BE2C (cell line): Measurements from ENCODE around the gene ENTPD2.
"Not testable (repeated sequence)": the region's sequence is repeated elsewhere in the genome, so short reads cannot be mapped to it uniquely, and the experiment has no call there.

Experiments
- DNase-seq: peaks from one replicate; pipeline ENCODE4 v3.0.0-alpha.2; 2020
- H3K27me3 ChIP-seq: fragments of 250-450 bp; sonication (Bioruptor Pico); 2 replicates; pipeline ENCODE4 v1.5.1; 2020; ENCODE audit warnings: mild to moderate bottlenecking
- H3K36me3 ChIP-seq: fragments of 250-450 bp; sonication (Bioruptor Pico); 2 replicates; pipeline ENCODE4 v1.5.1; 2020; ENCODE audit warnings: mild to moderate bottlenecking
- H3K4me1 ChIP-seq: fragments of 250-450 bp; sonication (Bioruptor Pico); 2 replicates; pipeline ENCODE4 v1.5.1; 2020
- H3K4me3 ChIP-seq: 2 replicates; pipeline ENCODE4 v1.5.1; 2011; ENCODE audit warnings: low read depth, low read length
- H3K9me3 ChIP-seq: fragments of 250-450 bp; sonication (Bioruptor Pico); 2 replicates; pipeline ENCODE4 v1.5.1; 2020
- CTCF ChIP-seq: IDR thresholded peaks from 2 replicates; pipeline ENCODE4 v1.5.1; 2012; ENCODE audit warnings: mild to moderate bottlenecking, low read depth, low read length

Gene ENTPD2

GRCh38 chr9:137037483-137037882 lies 16.4 kb downstream of the ENTPD2 start:
- no peak for DNase-seq
- Histone ChIP-seq H3K27me3 (no peaks in the 10 kb centered on the region), H3K4me1 (peaks cover 6% of the 10 kb centered on the region), H3K36me3 (peaks cover 25% of the 10 kb centered on the region), H3K4me3 (no peak overlapping the region), H3K9me3 (no peaks in the 10 kb centered on the region)
- no peak for TF ChIP-seq CTCF

GRCh38 chr9:137037035-137037434 lies 16.8 kb downstream of the ENTPD2 start:
- no peaks in the 10 kb centered on the region for H3K27me3 ChIP-seq
- DNase-seq: no peak
- peaks cover 6% of the 10 kb centered on the region for H3K4me1 ChIP-seq
- no peak for TF ChIP-seq CTCF
- H3K36me3 ChIP-seq: peaks cover 25% of the 10 kb centered on the region
- no peaks in the 10 kb centered on the region for H3K9me3 ChIP-seq
- H3K4me3 ChIP-seq: no peak overlapping the region

GRCh38 chr9:137035937-137036336 lies 17.9 kb downstream of the ENTPD2 start:
- Histone ChIP-seq H3K27me3 (no peaks in the 10 kb centered on the region), H3K4me1 (peaks cover 2% of the 10 kb centered on the region), H3K4me3 (no peak overlapping the region), H3K9me3 (no peaks in the 10 kb centered on the region), H3K36me3 (peaks cover 24% of the 10 kb centered on the region)
- DNase-seq: no peak
- no peak for TF ChIP-seq CTCF

- peaks cover 19% of the 10 kb centered on the region for H3K36me3 ChIP-seq
- H3K4me1 ChIP-seq: peaks cover 2% of the 10 kb centered on the region; the same call in 1 of the 2 replicates
- DNase-seq: no peak
- H3K4me3 ChIP-seq: no peak overlapping the region
- no peaks in the 10 kb centered on the region for H3K27me3 ChIP-seq
- no peaks in the 10 kb centered on the region for H3K9me3 ChIP-seq
- TF ChIP-seq CTCF: no peak
These were observed 18.4 kb downstream of the ENTPD2 start for GRCh38 chr9:137035507-137035834.

- Histone ChIP-seq H3K4me1 (peaks cover 2% of the 10 kb centered on the region; the same call in 1 of the 2 replicates), H3K9me3 (no peaks in the 10 kb centered on the region), H3K27me3 (no peaks in the 10 kb centered on the region), H3K4me3 (peak overlapping the region; percentile 17; the same call in 1 of the 2 replicates), H3K36me3 (peaks cover 16% of the 10 kb centered on the region)
- peak; percentile 95 for TF ChIP-seq CTCF
- DNase-seq: peak; percentile 90
These were observed 19.0 kb downstream of the ENTPD2 start for GRCh38 chr9:137034709-137035506.

- DNase-seq: no peak
- Histone ChIP-seq H3K9me3 (no peaks in the 10 kb centered on the region), H3K27me3 (no peaks in the 10 kb centered on the region), H3K4me1 (peaks cover 2% of the 10 kb centered on the region; the same call in 1 of the 2 replicates), H3K36me3 (peaks cover 9% of the 10 kb centered on the region), H3K4me3 (no peak overlapping the region)
- no peak for TF ChIP-seq CTCF
These were observed 19.7 kb downstream of the ENTPD2 start for GRCh38 chr9:137034039-137034708.

GRCh38 chr9:137033481-137033880 lies 20.4 kb downstream of the ENTPD2 start:
- not testable (repeated sequence) for H3K4me3 ChIP-seq, DNase-seq, H3K27me3 ChIP-seq, H3K9me3 ChIP-seq, H3K4me1 ChIP-seq, H3K36me3 ChIP-seq
